HepG2 (cell line): ENCODE measurements around the gene ADGRV1.

Experiments used
- EP300 ChIP-seq, 3 experiments: sonication (generic) in 1 of 3; formaldehyde crosslinking in 1 of 3; IDR thresholded peaks; 2 replicates each; pipeline versions ENCODE4 v1.5.1 to v1.6.1; 2011 to 2020; ENCODE audit warnings: low read depth in 2 of 3, low read length in 2 of 3, borderline replicate concordance in 1 of 3, improper control_type of control experiment in 1 of 3, mild to moderate bottlenecking in 1 of 3, missing genetic modification reagents in 1 of 3, moderate library complexity in 1 of 3
- TF ChIP-seq, protein P1 (sequence below): IDR thresholded peaks from 2 replicates; pipeline ENCODE4 v1.6.1; 2016; ENCODE audit warnings: mild to moderate bottlenecking, missing biosample characterization, missing genetic modification reagents

DNA sequence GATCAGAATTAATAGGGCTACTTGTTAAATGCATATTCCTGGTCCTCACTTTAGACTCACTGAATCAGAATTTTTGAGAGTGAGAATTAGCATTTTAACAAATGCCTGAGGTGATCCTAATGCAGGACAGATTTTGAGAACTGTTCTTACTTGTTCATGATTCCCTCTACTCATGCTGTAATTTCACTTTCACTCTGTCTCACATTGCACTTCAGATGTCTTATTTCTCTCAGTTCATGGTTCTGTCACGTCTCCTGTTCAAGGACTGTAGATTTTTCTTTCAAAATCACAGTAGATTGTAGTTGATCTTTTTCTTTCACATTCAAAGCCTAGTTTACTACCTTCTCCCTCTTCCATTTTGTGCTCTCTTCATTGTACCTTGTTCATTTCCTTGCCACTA is 54.3 kb downstream of the ADGRV1 start:
- TF ChIP-seq EP300 (IDR thresholded peaks at IDR 0.05; ENCODE audit: low read depth in 2 of 2, low read length in 2 of 2) = no peak
- TF ChIP-seq EP300 (CRISPR knock-in tag; IDR thresholded peaks at IDR 0.05; ENCODE audit: borderline replicate concordance) = no peak
- TF ChIP-seq, protein P1, sequence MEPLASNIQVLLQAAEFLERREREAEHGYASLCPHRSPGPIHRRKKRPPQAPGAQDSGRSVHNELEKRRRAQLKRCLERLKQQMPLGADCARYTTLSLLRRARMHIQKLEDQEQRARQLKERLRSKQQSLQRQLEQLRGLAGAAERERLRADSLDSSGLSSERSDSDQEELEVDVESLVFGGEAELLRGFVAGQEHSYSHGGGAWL (CRISPR knock-in tag) = no peak
